ENCODE measurements around the gene MBD3L1.

GRCh38 chr19:8820234-8820633 lies 11.9 kb upstream of the MBD3L1 start:
- TF ChIP-seq CTCF (IDR thresholded peaks at IDR 0.05; ENCODE audit: low read depth, low read length, poor library complexity, severe bottlenecking) (no peak), EZH2phosphoT487 (IDR thresholded peaks at IDR 0.05; ENCODE audit: borderline replicate concordance, low read length) (no peak)

Measured in DOHH2 (cell line).